ENCODE results near the gene ZFPM1.
A peak's percentile ranks its signal among the peaks of the same experiment; 100 is the strongest.
"Not testable (repeated sequence)": the region's sequence is repeated elsewhere in the genome, so short reads cannot be mapped to it uniquely, and the experiment has no call there.

Gene ZFPM1

DNA sequence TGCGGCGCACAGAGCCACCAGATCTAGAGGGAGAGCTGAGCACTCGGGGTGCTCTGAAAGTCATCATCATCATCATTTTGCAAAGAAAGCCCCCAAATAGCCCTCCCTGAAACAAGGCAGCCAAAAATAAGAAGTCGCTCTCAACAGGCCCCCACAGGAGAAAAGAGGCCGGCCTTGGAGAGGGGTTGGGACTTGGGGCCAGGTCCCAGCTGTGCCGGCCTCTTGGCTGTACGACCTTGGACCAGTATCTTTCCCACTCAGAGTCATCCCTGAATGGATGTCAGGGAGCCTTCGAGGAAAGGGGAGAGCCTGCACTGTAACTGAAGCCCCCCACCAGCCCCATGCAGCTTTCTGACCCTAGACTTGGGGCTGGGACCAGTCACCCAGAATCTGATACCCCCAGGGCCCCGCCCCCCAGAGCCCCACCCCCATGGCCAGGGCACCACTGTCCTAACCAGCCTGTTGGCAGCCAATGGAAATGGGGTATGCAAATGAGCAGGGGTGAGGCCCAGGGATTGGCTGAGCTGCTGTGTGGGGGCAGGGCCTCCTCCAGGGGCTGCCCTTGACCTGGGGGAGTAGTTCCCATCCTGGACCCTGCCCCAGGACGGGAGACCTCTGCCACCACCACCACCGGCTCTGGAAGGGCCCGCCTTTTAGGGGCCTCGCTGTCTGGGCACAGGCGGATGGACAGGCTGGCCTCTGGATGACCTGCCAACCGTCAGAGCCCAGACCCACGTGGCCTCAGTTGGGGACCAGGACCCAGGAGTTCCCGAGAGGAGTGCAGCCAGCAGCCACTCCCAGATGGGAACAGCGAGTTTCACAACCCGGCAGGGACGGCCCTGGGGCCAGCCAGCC lies 15.4 kb downstream of the ZFPM1 start:
- DNase-seq = peak; percentile 20

DNA sequence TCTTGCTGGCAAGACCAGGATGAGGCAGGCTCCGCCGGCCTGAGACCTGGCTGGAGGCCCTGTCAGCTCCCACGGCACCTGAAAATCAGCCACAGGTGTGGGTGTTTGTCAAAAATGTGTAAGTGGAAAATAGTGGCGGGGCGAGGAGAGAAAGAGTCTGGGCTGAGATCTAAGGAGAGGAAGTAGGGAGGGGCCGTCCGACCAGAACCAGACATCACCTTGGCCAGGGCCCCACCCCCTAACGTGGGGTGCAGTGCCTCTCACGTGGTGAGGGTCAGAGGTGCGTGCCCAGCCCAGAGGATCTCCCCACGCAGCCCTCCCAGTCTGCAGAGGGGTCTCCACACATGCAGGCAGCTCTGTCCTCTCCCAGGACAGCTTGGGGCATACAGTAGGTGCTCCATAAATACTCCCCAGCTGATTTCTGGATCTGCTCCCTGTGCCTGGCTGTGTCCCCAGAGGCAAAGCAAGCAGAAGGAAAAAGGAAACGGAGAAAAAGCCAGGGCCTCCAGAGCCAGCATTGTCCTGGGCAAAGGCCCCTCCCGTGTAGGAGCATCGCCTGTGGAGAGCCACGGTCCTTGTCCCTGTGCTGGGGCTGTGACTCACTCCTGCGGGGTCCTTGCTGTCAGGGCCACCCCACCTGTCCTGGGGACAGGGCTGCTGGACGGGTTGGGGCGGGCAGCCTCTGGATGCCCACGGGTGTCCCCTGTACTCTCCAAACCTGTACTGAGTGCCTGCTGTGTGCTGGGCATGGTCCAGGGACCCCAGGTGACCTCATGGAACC lies 16.7 kb downstream of the ZFPM1 start:
- DNase-seq = peak; percentile 54

- DNase-seq = not testable (repeated sequence)
Measured at GRCh38 chr16:88470396-88470680, 17.3 kb downstream of the ZFPM1 start.

GRCh38 chr16:88470696-88471095 lies 17.6 kb downstream of the ZFPM1 start:
- not testable (repeated sequence) for DNase-seq

- DNase-seq = no peak
Measured at GRCh38 chr16:88471115-88471514, 18.0 kb downstream of the ZFPM1 start.

DNA sequence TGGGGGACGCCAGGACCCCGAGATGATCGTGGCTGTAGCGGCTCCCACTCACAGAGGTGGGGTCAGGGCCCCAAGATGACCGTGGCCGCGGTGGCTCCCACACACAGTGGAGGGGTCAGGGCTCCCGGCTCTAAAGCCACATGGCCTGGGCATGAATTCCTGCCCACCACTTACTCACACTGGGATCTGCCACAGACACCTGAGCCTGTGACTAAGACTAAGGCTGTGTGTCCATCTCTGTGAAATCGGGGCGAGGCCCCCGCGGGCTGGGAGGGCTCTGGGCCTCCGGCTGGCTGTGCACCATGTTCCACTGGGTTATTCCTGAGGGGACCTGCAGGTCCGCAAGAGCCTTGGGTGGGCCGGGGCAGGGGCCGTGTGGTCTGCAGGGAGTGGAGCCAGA lies 18.5 kb downstream of the ZFPM1 start:
- DNase-seq = no peak

- no peak for DNase-seq
Measured at GRCh38 chr16:88472069-88472468, 19.0 kb downstream of the ZFPM1 start.

GRCh38 chr16:88472637-88473205 lies 19.6 kb downstream of the ZFPM1 start:
- no peak for DNase-seq

GRCh38 chr16:88473666-88474534 lies 20.8 kb downstream of the ZFPM1 start:
- no peak for DNase-seq

- no peak for DNase-seq
Measured at GRCh38 chr16:88475037-88475436, 22.0 kb downstream of the ZFPM1 start.

DNA sequence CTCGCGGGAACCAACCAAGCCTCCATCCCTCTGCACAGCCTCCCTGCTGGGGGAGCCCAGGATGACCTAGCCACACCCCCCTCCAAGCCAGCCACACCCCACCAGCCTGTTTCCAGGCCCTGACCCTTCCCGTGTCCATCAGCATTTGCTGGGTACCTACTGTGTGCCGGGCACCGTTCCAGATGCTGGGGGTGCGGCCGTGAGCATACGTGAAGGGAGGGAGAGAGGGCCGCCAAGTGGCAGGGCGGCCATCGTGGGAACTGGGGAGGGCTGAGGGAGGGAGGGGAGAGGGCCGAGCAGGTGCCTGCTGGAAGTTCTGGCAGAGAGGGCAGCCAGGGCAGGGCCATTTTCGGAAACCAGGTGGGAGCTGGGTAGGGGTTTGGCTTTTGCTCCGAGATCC lies 23.1 kb downstream of the ZFPM1 start:
- DNase-seq = no peak

- DNase-seq = no peak
Measured at GRCh38 chr16:88476817-88477397, 23.8 kb downstream of the ZFPM1 start.

GRCh38 chr16:88477631-88478519 lies 24.8 kb downstream of the ZFPM1 start:
- peak; percentile 30 for DNase-seq

DNA sequence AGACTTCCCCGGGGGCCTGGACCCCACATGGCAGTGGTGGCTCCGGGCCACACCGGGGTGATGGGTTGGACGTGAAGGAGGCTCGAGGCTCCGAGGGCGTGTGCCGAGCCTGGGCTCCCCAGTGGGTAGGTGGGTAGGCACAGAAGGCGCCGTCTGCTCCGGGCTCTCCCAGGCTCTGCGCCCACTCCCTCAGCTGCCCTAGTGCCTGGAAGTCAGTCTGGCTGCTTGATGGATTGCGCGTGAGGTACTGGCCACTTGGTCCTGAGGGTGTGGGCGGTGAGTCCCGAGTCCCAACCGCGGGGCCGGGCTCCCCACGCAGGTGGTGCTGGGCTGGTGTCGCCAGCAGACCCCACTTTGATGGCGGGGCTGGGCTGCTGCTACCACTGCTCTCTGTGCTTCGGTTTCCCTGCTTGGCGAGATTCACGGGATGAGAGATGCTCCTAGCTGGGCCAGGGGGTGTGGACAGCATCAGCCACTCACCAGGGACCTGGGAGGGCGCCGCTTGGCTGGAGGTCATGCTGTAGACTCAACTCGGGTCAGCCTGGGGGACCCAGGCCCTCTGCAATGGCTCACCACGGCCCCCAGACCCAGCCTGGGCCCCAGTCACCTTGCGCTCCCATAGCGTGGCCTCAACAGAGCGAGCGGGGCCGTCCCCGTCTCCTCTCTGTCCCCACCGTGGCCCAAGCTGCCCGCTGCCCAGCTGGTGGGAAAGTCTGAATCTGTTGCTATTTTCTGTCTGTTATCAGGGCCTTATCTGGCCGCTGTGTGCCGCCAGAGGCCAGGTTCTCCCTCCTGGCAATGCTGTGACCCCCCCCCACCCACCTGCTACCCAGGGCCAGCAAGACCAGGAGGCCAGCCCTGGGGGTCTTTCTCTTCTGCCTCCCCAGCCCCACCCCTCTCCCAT lies 26.1 kb downstream of the ZFPM1 start:
- DNase-seq = no peak

GRCh38 chr16:88479793-88480760 lies 27.0 kb downstream of the ZFPM1 start:
- peak; percentile 31 for DNase-seq

- DNase-seq = no peak
Measured at GRCh38 chr16:88480829-88481228, 27.7 kb downstream of the ZFPM1 start.

DNA sequence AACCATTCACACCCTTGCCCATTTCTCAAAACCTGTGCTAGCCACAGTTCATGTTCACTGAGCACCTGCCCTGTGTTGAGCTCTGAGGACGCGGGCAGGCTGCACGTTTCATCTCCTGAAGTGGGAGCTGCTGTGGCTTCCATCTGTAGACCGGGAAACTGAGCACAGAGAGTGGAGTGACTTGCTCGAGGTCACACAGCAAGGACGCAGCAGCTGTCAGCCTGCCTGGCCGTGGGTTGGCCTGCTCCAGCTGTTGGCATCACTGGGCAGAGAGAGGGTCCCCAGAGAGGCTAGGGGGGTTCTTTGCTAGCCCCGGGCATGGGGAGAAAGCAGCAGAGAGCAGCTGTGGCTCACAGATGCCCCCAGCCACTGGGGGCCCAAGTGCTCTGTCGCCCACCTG lies 28.8 kb downstream of the ZFPM1 start:
- no peak for DNase-seq

DNA sequence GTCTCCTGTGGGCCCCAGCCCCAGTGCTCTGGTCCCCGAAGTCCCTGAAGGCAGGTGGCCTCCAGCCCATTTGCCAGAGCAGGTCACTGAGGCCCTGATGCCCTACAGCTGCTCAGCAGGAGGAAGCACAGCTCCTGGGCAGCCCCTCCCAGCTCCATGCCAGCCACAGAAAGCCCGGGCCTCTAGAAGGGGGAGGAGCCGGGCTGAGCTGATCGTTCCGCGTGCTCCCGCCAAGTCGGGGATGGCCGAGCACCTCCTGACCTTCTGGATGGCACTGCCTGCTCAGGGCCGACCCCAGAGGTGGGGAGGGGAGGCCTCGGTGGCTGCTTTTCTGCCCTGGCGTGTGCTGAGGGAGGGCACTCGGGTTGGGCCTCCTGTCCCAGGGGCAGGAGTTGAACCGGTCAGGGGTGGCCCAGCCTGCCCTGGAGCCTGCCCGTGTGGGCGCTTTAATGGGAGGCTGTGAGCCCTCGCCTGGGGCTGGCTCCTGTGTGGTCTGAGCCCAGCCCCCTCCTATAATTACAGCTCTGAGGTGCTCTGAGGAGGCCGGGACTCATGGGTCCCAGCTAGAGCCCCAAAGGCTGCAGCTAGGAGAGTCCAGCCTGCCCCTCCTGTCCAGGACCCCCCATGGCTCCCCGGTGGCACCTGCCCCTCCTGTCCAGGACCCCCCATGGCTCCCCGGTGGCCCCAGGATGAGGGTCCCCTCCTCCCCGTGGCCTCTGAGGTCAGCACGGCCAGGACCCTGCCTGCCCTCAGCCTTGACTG lies 29.7 kb downstream of the ZFPM1 start:
- DNase-seq = no peak

- DNase-seq = no peak
Measured at GRCh38 chr16:88483392-88483641, 30.2 kb downstream of the ZFPM1 start.

Measured in activated naive CD4-positive, alpha-beta T cell treated with Interleukin-2 at 50 U/mL for 16 hours (primary cell).